A549 (cell line): Measurements from ENCODE around the gene SSU72. TPM values are rescaled to one million over a fixed set of nuclear protein-coding genes. Genes with fewer than 3 reads are reported as not detected.
A peak's percentile ranks its signal among the peaks of the same experiment; 100 is the strongest.

Experiments used
- ATAC-seq, 2 experiments: fragments of 200-7000 bp in 1 of 2; fragments of >200 bp in 1 of 2; cut with Nextera tagmentation in 1 of 2; cut with Tn5 transposase in 1 of 2; 3 replicates each; pipeline versions ENCODE4 v1.8.0 to v1.9.1; 2018 to 2020; ENCODE audit warnings: mild to moderate bottlenecking in 1 of 2, moderate library complexity in 1 of 2
- CTCF ChIA-PET: fragments of 300-600 bp; sonication (Branson Sonifier 250); formaldehyde crosslinking; extraction: SDS; loops from one replicate; lab custom pipeline; 2021; ENCODE audit warnings: antibody characterized with exemption, inconsistent platforms; lab: Yijun Ruan, JAX
- POLR2A ChIA-PET: fragments of 350-600 bp; formaldehyde crosslinking; extraction: SDS; loops from one replicate; lab custom pipeline; 2021; ENCODE audit warnings: antibody characterized with exemption, inconsistent platforms; lab: Yijun Ruan, JAX
- DNase-seq, 2 experiments: peaks; one replicate each; pipeline versions ENCODE4 v3.0.0 to v3.0.0-alpha.2; 2011 to 2016; ENCODE audit warnings: low read depth in 1 of 2, low spot score in 1 of 2
- FAIRE-seq: peaks from 2 replicates; lab custom pipeline; 2011; peaks lifted over from hg19 to GRCh38; lab: Jason Lieb, UNC
- H3K27ac ChIP-seq, 2 experiments: fragments of >200 bp; sonication (Bioruptor Twin); formaldehyde crosslinking; 3 replicates each; pipeline ENCODE4 v1.5.1; 2016 to 2017
- H3K4me1 ChIP-seq: fragments of >200 bp; sonication (Bioruptor Twin); formaldehyde crosslinking; 3 replicates; pipeline ENCODE4 v1.6.1; 2016
- H3K4me2 ChIP-seq: fragments of >200 bp; sonication (Bioruptor Twin); formaldehyde crosslinking; 3 replicates; pipeline ENCODE4 v1.6.1; 2016
- H3K4me3 ChIP-seq: fragments of >200 bp; sonication (Bioruptor Twin); formaldehyde crosslinking; 3 replicates; pipeline ENCODE4 v1.5.1; 2016
- H3K9me3 ChIP-seq: fragments of >200 bp; sonication (Bioruptor Twin); formaldehyde crosslinking; 3 replicates; pipeline ENCODE4 v1.6.1; 2016
- CHD2 ChIP-seq: fragments of 150-350 bp; IDR thresholded peaks from 2 replicates; pipeline ENCODE4 v1.6.1; 2014; ENCODE audit warnings: low read length; ENCODE audit not compliant: partially characterized antibody
- CHD4 ChIP-seq: fragments of 200-600 bp; sonication (generic); IDR thresholded peaks from 2 replicates; pipeline ENCODE4 v1.6.1; 2016; ENCODE audit warnings: antibody characterized with exemption, mild to moderate bottlenecking, borderline replicate concordance
- EHF ChIP-seq: fragments of 250-450 bp; sonication (Bioruptor Pico); IDR thresholded peaks from 2 replicates; pipeline ENCODE4 v1.5.0; 2020; ENCODE audit warnings: mild to moderate bottlenecking
- FOSB ChIP-seq: fragments of 250-450 bp; sonication (Bioruptor Pico); IDR thresholded peaks from 2 replicates; pipeline ENCODE4 v1.5.0; 2020; ENCODE audit warnings: mild to moderate bottlenecking, moderate library complexity
- JUN ChIP-seq, 2 experiments: fragments of >200 bp; sonication (Bioruptor Twin); formaldehyde crosslinking; IDR thresholded peaks; 2 replicates in 1 of 2; 3 replicates in 1 of 2; pipeline ENCODE4 v1.6.1; 2016 to 2017
- MYC ChIP-seq: IDR thresholded peaks from 2 replicates; pipeline ENCODE4 v1.6.1; 2012; ENCODE audit warnings: mild to moderate bottlenecking, inconsistent platforms, low read length, improper control_type of control experiment, borderline replicate concordance
- PHF8 ChIP-seq: fragments of 200-600 bp; sonication (generic); IDR thresholded peaks from 2 replicates; pipeline ENCODE4 v1.6.1; 2016; ENCODE audit warnings: low read depth, mild to moderate bottlenecking, antibody characterized with exemption, moderate library complexity, borderline replicate concordance
- POLR2A ChIP-seq: IDR thresholded peaks from 2 replicates; pipeline ENCODE4 v1.6.1; 2012; ENCODE audit warnings: mild to moderate bottlenecking, low read length
- RARB ChIP-seq: fragments of 250-450 bp; sonication (Bioruptor Pico); IDR thresholded peaks from 2 replicates; pipeline ENCODE4 v1.8.0; 2021; ENCODE audit warnings: mild to moderate bottlenecking, moderate library complexity
- RFX5 ChIP-seq: fragments of 450-650 bp; IDR thresholded peaks from 2 replicates; pipeline ENCODE4 v1.7.1; 2014; ENCODE audit warnings: antibody characterized with exemption, mild to moderate bottlenecking, moderate library complexity
- SREBF2 ChIP-seq: fragments of 450-650 bp; IDR thresholded peaks from 2 replicates; pipeline ENCODE4 v1.6.1; 2014; ENCODE audit warnings: mild to moderate bottlenecking, moderate library complexity
- TFCP2L1 ChIP-seq: fragments of 250-450 bp; sonication (Bioruptor Pico); IDR thresholded peaks from 2 replicates; pipeline ENCODE4 v1.5.0; 2021; ENCODE audit warnings: mild to moderate bottlenecking
- ZC3H11A ChIP-seq: fragments of 450-650 bp; IDR thresholded peaks from 2 replicates; pipeline ENCODE4 v1.6.1; 2014; ENCODE audit warnings: antibody characterized with exemption, mild to moderate bottlenecking
- ZFP36 ChIP-seq: fragments of 450-650 bp; IDR thresholded peaks from 2 replicates; pipeline ENCODE4 v1.6.1; 2014; ENCODE audit warnings: borderline replicate concordance; ENCODE audit not compliant: partially characterized antibody
- WGBS: methylation state at CpG from one replicate; pipeline ENCODE4 v1.1.6; 2017; ENCODE audit errors: missing lambda C conversion rate; 5-methylcytosine and 5-hydroxymethylcytosine counted together
- polyA plus RNA-seq, 4 experiments: library from polyadenylated mRNA; depleted of rRNA in 3 of 4; stranded (reverse); fragments of >200 nt; fragmentation: RNase III in 1 of 4; extraction: RNeasy Plus Mini Kit Qiagen cat#74134 plus additional on column Dnase treatment in 1 of 4; gene quantifications; 2 replicates in 3 of 4; 3 replicates in 1 of 4; pipeline ENCODE4 v1.2.3, GENCODE V29; 2011 to 2017
- TF ChIP-seq, protein P1 (sequence below): fragments of >200 bp; sonication (Bioruptor Twin); formaldehyde crosslinking; IDR thresholded peaks from 3 replicates; pipeline ENCODE4 v1.6.1; 2016
- TF ChIP-seq, protein P2 (sequence below): IDR thresholded peaks from 2 replicates; pipeline ENCODE4 v1.6.1; 2012
- TF ChIP-seq, protein P3 (sequence below): IDR thresholded peaks from 2 replicates; pipeline ENCODE4 v1.6.1; 2012; ENCODE audit warnings: low read depth, borderline replicate concordance
- TF ChIP-seq, protein P4 (sequence below): IDR thresholded peaks from 2 replicates; pipeline ENCODE4 v1.6.1; 2012
- TF ChIP-seq, protein P5 (sequence below): fragments of 200-600 bp; sonication (generic); IDR thresholded peaks from 2 replicates; pipeline ENCODE4 v1.6.1; 2016; ENCODE audit warnings: antibody characterized with exemption, mild to moderate bottlenecking, moderate library complexity
- TF ChIP-seq, protein P6 (sequence below): fragments of 250-450 bp; sonication (Bioruptor Pico); IDR thresholded peaks from 2 replicates; pipeline ENCODE4 v1.5.0; 2020; ENCODE audit warnings: low read depth, mild to moderate bottlenecking, moderate library complexity
- TF ChIP-seq, protein P7 (sequence below): fragments of 150-350 bp; IDR thresholded peaks from 2 replicates; pipeline ENCODE4 v1.6.1; 2014; ENCODE audit warnings: low read depth, mild to moderate bottlenecking, low read length

SSU72 gene
- polyA plus RNA-seq, 2 of the 4 experiments (the other 2 are of a cell fraction): 75.3 to 101 TPM

DNA sequence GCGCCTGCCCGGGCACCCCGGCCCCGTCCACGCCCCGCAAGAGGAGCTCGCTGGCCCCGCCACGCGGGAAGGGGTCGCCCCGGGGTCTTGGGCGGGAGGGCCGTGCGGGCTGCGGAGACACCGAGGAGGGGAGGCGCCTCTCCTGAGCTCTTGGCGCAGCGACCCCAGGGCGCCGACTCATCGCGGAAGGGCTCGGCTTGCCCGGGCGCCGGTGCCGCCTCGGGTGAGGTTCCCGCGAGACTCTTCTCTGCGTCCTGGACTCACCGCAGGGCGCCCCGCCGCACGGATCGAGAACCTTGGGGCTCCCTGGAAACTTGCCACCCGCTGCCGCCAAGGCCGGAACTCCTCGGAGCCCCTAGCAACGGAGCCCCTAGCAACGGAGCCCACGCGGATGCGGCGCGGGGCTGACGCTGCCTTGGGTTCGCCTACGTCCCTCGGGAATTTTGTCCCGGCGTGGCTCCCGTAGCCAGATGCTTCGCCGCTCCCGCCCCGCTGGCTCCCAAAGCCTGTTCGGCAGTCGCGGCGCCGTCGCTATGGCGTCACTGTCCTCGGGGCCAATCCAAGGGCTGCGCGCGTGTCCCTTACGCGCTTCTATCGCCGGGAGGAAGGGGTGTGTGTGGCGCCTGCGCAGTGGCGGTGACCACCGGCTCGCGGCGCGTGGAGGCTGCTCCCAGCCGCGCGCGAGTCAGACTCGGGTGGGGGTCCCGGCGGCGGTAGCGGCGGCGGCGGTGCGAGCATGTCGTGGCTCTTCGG, 63.0 kb downstream of the SSU72 start, which contains the start of gene ATAD3A:
TSS of gene ATAD3A (plus strand) at position 630 of the 753 bp plus-strand sequence. CDS start at position 737, 107 bp downstream.
- DNase-seq: peak; percentile 81 to 97
- Histone ChIP-seq H3K4me3 (peak within 1 kb of the TSS; percentile 98), H3K4me1 (0 out of 3 replicates have a peak, but pooled peaks cover 5% of the 10 kb centered on the region), H3K9me3 (no peaks in the 10 kb centered on the region), H3K27ac (peak within 1 kb of the TSS; percentile 97 to 99), H3K4me2 (peak within 1 kb of the TSS; percentile 93)
- FAIRE-seq: no peak
- peak; percentile 92 to 95 for ATAC-seq
- POLR2A ChIA-PET: no interaction called here
- 0% methylated on average over 12 of the region's 99 CpGs for WGBS
- CTCF ChIA-PET: interaction anchor here (0.7 kb wide), 1 partner anchor 71 kb away, joined by 3 read pairs; no protein-coding TSS in a partner anchor
- TF ChIP-seq POLR2A: peak; percentile 51
- no peak for TF ChIP-seq SREBF2
- TF ChIP-seq, protein P1, sequence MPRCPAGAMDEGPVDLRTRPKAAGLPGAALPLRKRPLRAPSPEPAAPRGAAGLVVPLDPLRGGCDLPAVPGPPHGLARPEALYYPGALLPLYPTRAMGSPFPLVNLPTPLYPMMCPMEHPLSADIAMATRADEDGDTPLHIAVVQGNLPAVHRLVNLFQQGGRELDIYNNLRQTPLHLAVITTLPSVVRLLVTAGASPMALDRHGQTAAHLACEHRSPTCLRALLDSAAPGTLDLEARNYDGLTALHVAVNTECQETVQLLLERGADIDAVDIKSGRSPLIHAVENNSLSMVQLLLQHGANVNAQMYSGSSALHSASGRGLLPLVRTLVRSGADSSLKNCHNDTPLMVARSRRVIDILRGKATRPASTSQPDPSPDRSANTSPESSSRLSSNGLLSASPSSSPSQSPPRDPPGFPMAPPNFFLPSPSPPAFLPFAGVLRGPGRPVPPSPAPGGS: peak; percentile 75; the same call in 2 of the 3 replicates
- TF ChIP-seq, protein P2, sequence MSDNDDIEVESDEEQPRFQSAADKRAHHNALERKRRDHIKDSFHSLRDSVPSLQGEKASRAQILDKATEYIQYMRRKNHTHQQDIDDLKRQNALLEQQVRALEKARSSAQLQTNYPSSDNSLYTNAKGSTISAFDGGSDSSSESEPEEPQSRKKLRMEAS: peak; percentile 92
- TF ChIP-seq MYC: peak; percentile 20; the same call in 1 of the 2 replicates
- TF ChIP-seq TFCP2L1: no peak
- TF ChIP-seq, protein P3, sequence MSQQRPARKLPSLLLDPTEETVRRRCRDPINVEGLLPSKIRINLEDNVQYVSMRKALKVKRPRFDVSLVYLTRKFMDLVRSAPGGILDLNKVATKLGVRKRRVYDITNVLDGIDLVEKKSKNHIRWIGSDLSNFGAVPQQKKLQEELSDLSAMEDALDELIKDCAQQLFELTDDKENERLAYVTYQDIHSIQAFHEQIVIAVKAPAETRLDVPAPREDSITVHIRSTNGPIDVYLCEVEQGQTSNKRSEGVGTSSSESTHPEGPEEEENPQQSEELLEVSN: peak; percentile 67
- TF ChIP-seq PHF8: peak; percentile 73
- no peak for TF ChIP-seq CHD4
- TF ChIP-seq, protein P4, sequence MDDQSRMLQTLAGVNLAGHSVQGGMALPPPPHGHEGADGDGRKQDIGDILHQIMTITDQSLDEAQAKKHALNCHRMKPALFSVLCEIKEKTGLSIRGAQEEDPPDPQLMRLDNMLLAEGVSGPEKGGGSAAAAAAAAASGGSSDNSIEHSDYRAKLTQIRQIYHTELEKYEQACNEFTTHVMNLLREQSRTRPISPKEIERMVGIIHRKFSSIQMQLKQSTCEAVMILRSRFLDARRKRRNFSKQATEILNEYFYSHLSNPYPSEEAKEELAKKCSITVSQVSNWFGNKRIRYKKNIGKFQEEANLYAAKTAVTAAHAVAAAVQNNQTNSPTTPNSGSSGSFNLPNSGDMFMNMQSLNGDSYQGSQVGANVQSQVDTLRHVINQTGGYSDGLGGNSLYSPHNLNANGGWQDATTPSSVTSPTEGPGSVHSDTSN: 0 out of 2 replicates have a peak, but pooled peaks have one; percentile 66
- TF ChIP-seq RFX5: 0 out of 2 replicates have a peak, but pooled peaks have one; percentile 62
- TF ChIP-seq, protein P5, sequence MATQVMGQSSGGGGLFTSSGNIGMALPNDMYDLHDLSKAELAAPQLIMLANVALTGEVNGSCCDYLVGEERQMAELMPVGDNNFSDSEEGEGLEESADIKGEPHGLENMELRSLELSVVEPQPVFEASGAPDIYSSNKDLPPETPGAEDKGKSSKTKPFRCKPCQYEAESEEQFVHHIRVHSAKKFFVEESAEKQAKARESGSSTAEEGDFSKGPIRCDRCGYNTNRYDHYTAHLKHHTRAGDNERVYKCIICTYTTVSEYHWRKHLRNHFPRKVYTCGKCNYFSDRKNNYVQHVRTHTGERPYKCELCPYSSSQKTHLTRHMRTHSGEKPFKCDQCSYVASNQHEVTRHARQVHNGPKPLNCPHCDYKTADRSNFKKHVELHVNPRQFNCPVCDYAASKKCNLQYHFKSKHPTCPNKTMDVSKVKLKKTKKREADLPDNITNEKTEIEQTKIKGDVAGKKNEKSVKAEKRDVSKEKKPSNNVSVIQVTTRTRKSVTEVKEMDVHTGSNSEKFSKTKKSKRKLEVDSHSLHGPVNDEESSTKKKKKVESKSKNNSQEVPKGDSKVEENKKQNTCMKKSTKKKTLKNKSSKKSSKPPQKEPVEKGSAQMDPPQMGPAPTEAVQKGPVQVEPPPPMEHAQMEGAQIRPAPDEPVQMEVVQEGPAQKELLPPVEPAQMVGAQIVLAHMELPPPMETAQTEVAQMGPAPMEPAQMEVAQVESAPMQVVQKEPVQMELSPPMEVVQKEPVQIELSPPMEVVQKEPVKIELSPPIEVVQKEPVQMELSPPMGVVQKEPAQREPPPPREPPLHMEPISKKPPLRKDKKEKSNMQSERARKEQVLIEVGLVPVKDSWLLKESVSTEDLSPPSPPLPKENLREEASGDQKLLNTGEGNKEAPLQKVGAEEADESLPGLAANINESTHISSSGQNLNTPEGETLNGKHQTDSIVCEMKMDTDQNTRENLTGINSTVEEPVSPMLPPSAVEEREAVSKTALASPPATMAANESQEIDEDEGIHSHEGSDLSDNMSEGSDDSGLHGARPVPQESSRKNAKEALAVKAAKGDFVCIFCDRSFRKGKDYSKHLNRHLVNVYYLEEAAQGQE: peak; percentile 94
- TF ChIP-seq RARB (CRISPR knock-in tag): no peak
- TF ChIP-seq ZC3H11A: no peak
- peak; percentile 90 for TF ChIP-seq CHD2
- peak in 1 of 2 experiments; percentile 65; a peak in 2 of 5 replicates for TF ChIP-seq JUN (IDR thresholded peaks at IDR 0.05)
- no peak for TF ChIP-seq FOSB

DNA sequence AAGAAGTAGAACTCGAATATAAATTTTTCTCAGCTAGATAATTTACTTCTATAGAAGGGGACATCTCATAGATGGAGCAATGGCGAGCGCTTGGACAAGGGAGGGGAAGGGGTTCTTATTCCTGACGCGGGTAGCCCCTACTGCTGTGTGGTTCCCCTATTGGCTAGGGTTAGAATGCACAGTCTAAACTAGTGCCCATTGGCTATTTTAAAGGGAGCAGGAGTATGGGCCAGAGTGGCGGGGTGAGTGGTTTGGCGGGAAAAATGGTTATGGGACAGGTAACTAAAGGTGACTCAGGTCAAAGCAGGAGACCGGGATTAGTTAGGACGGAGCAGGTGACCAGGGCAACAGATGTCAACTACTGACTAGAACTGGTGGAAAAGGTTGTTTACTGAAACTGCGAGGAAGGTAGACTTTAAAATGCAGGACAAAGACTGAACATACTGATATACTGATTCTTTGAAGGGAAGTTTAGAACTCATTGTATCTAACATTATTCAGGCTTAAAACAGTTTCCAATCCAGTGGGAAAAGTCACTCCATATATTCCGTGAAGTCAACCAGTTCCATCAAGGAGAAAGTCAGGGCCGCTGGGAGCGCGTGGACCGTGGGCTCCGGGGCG, 63.6 kb downstream of the SSU72 start:
- Histone ChIP-seq H3K4me2 (peak overlapping the region; percentile 93), H3K4me1 (peaks cover 5% of the 10 kb centered on the region; the same call in 2 of the 3 replicates), H3K27ac (peak overlapping the region; percentile 97 to 99), H3K4me3 (peak overlapping the region; percentile 98), H3K9me3 (no peaks in the 10 kb centered on the region)
- DNase-seq (peak in 1 of 2 experiments; percentile 38), FAIRE-seq (no peak), ATAC-seq (peak in 1 of 2 experiments; percentile 42; a peak in 5 of 6 replicates)
- 36% methylated on average over 16 of the region's 17 CpGs for WGBS
- ChIA-PET POLR2A (no interaction called here), CTCF (interaction anchor here (0.7 kb wide), 1 partner anchor 70 kb away, joined by 3 read pairs; no protein-coding TSS in a partner anchor)
- TF ChIP-seq, protein P6, sequence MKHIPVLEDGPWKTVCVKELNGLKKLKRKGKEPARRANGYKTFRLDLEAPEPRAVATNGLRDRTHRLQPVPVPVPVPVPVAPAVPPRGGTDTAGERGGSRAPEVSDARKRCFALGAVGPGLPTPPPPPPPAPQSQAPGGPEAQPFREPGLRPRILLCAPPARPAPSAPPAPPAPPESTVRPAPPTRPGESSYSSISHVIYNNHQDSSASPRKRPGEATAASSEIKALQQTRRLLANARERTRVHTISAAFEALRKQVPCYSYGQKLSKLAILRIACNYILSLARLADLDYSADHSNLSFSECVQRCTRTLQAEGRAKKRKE (CRISPR knock-in tag): no peak
- TF ChIP-seq, protein P5: no peak
- TF ChIP-seq EHF (CRISPR knock-in tag) (no peak), ZFP36 (no peak)
- TF ChIP-seq, protein P7, sequence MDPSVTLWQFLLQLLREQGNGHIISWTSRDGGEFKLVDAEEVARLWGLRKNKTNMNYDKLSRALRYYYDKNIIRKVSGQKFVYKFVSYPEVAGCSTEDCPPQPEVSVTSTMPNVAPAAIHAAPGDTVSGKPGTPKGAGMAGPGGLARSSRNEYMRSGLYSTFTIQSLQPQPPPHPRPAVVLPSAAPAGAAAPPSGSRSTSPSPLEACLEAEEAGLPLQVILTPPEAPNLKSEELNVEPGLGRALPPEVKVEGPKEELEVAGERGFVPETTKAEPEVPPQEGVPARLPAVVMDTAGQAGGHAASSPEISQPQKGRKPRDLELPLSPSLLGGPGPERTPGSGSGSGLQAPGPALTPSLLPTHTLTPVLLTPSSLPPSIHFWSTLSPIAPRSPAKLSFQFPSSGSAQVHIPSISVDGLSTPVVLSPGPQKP: no peak
